Effector CD4-positive, alpha-beta T cell (primary cell): ENCODE measurements around the gene GAK.
"Not testable (repeated sequence)": the region's sequence is repeated elsewhere in the genome, so short reads cannot be mapped to it uniquely, and the experiment has no call there.

Experiments
- DNase-seq: peaks from one replicate; pipeline ENCODE4 v3.0.0-alpha.2; 2020

Gene GAK

DNA sequence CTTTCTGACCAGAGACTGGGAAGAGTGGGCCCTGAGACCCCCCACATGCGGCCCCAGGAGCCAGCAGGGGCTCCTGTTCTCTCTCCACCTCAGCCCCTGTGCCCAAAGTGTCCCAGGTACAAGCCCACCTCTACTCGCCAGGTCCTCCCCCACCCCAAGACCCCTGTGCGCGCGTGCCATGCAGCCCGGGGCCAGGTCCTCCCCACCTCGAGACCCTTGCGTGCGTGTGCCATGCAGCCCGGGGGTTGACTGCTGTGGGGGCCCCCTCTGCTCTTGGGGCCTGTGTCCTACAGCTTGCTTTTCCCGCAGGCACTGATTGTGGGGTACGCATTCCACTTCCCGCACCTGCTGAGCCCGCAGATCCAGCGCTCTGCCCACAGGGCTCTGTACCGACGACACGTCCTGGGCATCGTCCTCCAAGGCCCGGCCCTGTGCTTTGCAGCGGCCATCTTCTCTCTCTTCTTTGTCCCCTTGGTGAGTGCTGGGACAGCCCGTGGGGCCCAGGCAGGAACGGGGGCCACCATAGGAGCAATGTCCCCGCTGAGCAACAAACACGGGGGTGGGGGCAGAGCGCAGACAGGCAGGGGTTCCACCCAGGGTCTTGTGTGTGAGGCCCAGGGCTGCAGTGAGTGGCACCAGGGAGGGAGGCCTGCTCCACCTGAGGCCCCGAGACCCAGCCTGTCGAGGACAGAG, 20.9 kb upstream of the GAK start:
- DNase-seq: no peak

DNA sequence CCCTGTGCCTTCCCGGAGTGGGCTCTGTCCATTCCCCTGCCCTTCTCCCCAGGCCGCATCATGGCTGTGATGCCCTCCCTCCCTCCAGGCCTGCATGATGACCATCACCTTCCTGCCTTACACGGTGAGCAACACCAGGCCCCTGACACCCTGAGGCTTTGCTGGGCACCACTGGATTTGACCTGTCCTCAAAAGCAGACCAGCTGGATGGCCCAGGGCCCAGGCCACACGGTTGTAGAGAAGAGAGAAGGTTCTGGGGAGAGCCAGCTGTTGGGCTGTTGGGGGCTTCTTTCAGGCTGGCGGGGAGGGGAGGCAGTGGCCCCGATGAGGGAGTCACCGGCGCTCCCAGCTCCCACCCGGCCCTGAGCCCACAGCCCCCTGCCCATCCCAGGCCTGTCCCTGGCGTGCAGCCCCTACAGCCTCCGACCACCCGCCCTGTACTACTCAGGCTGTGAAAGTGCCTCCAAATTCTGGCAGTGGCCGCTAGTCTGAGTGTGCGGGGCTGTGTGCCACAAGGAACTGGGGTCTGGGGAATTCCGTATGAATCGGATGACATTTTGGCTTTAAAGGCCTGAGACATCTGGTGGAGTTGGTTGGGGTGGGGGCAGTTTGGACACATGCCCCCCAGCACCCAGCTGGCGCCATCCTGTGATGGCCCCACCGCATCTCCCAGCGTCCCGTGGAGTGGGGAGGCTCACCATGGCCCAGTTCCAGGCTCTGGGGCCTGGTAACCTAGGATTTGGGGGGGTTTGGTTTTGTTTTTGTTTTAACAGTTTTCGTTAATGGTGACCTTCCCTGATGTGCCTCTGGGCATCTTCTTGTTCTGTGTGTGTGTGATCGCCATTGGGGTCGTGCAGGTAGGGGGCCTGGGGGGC, 19.7 kb upstream of the GAK start:
- no peak for DNase-seq

DNA sequence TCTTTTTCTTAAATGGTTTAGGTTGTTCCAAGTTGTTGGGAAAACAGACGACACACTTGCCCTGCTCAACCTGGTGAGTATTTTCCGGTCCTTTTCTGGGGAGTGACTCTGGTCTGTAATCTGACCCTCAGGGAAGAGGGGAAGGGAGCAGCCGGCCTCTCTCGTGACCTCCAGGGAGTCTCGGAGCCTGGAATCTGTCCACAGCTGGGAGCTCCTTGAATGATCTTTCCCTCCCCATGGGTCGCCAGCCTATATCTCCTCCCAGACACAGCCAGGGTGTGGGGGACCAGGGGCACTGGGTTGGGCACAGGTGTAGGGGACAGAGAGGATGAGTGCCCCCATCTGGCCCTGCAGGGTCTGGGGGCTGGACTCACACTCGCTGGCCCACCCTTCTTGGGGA, 19.1 kb upstream of the GAK start:
- no peak for DNase-seq

DNA sequence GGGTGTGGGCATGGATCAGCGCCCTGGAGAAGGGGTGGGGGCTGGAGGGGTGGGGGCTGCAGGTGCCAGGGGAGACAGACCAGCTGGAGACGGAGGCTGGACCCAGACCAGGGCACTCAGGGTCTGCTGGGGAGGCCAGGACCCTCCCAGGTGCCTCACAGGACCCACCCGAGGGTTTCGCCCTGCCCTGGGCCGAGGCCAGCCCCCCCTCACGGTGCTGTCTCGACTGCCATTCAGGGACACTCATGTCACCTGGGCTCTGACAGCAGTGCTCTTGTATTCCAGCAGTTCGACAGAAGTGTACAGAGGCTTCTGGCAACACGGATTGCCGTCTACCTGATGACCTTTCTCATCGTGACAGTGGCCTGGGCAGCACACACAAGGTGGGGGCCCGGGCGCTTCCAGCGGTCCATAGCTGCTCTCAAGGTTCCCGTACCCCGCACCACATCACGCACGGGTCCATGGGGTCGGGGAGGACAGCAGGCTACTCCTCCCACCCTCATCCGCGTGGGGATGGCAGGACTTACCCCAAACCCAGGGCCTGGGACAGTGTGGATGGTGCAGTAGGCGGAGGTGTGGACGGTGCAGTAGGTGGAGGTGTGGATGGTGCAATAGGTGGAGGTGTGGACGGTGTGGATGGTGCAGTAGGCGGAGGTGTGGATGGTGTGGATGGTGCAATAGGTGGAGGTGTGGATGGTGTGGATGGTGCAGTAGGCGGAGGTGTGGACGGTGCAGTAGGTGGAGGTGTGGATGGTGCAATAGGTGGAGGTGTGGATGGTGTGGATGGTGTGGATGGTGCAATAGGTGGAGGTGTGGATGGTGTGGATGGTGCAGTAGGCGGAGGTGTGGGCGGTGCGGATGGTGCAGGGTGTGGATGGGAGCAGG, 18.3 kb upstream of the GAK start:
- DNase-seq: no peak

DNA sequence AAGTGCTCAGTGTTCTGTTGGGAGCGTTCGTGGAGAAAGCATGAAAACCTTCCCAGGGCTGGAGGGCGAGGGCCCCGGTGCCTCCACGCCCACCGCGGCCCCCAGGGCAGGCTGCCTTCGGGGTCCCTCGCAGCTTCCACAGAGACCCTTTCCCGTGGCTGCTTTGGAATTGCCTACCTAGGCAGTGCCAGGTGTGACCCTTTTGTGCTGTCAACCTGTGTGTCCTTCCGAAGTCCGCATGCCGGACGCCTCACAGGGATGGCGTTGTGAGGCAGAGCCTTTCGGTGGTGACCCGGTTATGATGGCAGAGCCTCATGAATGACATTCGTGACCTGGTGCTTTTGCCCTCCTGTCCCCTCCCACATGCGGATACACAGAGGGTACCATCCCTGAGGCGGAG, 17.5 kb upstream of the GAK start:
- no peak for DNase-seq

DNA sequence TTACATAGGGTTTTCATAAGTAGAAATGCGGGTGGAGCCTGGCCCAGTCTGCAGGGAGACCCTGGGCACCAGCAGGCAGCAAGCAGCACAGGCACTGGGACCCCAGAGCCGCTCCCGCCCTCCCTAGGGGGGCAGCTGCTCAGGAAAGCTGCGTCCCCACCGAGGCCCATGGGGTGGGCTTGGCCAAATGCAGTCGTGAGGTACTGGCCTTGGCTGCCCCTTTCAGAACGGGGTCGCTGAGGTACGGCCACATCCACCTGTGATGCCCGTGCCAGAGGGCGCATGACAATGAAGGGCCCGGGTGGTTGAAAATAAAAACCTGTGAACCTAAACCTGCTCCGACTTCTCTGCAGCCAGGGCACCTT, 16.8 kb upstream of the GAK start:
- DNase-seq: no peak

DNA sequence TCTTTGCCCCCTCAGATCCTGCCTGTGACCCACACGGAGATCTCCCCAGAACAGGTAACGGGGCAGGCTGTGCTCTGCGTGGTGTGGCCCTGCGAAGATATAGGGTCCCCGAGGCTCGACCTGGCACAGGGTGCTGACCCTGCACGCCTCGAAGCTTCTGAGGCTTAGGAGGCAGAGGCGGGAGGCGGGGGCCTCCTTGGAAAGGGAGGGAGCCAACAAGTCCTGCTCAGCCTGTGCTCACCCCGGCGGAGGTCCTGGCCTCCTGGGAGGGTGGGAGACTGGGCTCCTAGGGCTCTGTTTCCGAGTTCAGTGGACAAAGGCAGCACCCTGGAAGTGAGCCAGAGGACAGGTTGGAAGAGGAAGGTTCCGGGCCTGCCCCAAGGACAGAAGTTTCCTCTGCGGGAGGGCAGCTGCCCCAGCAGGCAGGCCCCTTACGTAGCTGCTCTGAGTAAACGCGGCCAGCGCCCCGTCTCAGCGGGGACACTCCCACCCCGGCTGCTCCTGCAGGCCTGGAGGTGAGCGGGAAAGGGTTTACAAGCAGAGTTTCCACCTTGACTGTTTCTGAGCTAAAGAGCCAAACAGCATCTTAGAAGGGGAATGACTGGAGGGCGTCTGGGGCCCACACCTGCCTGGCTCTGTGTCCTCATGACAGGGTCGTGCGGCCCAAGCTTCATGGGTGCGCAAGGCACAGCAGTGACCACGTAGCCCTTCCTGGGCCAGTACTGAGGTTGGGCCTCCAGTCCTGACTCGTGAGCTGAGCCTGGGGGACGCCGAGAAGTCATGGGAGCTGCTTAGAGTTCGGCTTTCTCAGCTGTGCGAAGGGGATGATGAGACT, 16.2 kb upstream of the GAK start:
- no peak for DNase-seq

DNA sequence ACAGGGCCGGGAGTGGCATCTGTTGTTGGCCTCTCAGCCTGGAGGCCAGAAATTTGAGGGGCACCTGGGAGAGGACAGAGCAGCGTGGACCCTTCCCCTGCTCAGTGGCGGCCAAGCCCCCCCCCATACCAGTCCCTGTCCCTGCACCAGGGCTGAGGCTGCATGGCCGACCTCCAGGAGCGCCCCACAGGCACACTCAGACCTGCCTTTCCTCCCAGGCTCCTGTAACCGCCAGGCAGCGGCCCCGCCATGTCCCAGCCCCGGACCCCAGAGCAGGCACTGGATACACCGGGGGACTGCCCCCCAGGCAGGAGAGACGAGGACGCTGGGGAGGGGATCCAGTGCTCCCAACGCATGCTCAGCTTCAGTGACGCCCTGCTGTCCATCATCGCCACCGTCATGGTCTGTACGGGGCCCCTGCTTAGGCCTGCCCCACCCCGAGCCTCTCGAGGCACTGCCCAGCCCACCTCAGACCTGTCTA, 15.4 kb upstream of the GAK start:
- no peak for DNase-seq

DNA sequence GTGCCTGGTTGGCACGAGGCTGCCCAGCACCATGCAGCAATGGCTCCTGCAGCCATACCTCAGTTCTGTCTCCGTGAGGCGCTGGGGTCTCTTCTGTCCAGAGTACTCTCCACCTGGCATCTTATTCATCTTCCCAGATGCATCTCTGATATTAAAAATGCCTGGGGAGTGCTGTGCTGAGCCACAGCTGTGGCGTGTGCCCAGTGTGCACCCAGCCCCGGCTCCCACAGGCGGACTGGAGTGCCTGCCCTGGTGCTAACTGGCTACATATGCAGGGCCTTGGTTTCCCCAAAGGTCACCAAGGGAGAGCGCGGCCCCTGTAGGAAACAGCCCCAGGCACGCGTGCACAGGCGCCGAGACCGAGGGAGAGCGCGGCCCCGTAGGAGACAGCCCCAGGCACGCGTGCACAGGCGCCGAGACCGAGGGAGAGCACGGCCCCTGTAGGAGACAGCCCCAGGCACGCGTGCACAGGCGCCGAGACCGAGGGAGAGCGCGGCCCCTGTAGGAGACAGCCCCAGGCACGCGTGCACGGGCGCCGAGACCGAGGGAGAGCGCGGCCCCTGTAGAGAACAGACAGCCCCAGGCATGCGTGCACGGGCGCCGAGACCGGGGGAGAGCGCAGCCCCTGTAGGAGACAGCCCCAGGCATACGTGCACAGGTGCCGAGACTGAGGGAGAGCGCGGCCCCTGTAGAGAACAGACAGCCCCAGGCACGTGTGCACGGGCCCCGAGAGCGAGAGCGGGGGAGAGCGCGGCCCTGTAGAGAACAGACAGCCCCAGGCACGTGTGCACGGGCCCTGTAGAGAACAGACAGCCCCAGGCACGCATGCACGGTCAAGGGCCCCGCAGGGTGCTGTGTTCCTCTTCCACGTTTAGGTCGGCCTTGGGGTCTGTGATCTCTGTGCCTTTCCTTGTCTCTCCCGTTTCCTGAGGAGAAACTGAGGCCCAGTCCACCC, 14.7 kb upstream of the GAK start:
- DNase-seq: no peak

DNA sequence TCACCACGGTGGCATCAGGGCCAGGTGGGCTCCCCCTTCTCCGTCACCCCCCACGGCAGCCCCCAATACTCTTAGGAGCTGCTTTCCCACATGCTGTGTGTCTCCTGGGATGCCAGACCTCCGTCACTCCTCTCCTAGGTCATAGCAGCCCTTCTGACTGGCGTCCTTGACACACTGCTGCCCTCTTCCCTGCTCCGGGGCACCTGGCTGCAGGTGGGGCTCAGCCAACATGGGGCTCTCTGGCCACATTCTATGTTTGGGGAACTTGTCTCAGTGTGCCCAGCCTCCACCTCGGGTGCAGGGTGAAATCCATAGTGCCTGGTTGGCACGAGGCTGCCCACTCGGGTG, 14.0 kb upstream of the GAK start:
- no peak for DNase-seq

DNA sequence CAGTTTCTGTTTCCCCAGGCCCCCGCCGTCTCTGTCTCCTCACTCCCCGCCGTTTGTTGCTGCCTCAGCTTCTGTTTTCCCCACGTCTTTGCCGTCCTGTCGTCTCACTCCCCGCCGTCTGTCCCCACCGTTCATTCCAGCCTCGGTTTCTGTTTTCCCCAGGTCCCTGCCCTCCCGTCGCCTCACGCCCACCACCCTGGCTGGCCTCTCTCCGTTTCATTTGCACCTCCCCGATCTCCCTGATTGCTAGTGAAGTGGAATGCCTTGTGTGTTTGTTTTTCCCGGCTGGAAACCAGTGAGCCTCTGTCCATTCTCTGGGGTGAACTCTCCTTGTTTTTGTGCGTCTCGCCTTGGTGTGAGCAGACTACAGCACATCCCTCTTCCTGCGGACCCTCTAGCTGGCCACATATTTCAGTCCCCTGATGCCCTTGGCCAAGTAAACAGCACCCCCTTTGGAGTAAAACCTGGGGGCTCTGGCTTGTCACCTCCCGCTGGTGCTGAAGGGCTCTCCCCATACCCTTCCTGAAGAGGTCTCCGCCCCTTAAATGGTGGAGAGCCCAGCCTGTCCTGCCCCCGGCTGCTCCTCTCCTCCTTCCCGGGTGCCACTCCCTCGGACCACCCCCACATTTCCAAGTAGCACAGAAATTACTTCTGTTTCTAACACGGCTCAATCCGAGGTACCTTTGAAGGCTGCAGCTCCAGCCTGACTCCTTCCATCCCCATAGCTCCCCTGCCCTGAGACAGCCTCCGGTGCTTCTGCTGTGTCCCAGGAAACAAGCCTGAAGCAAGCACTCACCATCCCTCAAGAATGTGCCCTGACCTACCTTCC, 13.4 kb upstream of the GAK start:
- DNase-seq: no peak

DNA sequence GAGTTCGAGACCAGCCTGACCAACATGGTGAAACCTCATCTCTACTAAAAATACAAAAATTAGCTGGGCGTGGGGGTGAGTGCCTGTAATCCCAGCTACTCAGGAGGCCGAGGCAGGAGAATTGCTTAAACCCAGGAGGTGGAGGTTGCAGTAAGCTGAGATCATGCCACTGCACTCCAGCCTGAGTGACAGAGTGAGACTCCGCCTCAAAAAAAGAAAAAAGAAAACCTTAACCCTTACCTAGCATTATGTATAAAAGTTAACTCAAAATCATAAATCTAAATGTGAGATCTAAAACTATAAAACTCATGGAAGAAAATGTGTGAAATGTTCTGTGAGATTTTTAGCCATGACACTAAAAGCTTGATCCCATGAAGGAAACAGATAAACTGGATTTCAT, 7.4 kb upstream of the GAK start:
- DNase-seq: not testable (repeated sequence)

DNA sequence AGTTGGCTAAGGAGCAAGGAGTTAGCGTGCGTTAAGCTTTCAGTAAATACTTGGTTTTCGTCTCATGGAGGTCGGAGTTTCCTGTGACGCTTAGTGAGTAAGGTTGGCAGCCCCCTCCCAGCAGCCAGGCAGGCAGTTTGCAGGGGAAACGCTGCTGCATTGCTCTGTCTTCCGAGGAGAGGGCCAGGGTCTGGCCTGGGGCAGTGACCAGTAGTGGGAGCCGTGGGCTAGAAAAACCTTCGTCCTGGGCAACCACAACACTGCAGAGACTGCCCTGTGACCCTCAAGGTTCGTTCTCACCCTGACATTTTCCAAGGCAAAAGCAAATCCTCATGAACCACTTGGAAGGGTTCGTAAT, 576 bp upstream of the GAK start:
- no peak for DNase-seq

DNA sequence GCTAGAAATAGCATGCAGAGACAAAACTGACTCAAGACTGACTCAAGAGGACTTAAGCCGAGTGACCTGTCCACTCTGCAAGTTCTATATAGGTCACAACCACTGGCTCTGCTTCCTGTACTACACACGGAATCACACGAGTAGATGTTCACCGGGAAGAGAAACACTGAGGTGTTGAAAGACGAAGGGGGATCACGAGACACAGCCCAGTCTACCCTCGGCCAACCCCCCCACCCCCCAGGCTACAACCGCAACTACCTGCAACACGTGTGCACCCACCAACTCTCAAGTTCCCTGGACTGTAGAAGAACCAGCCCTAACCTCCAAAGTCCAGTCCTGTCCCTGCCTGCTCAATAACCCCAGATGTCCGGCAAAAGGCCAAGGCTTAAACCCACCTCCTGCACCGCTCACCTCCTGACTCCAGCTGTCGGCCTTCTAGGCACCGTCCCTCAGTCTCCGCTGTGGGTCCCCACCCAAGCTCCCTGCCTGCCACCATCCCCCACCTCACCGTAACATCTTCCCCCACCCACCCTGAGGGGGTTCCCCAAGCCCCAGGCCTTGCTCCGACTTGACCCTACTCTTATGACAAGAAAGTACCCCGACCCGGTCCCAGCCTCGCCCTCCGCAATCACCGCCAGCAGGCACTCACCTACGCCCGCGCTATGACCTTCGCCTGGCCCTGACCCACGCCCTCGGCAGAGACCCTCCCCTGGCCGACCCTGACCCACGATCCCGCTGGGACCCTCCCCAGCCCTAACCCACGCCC, 739 bp downstream of the GAK start:
- DNase-seq: no peak

DNA sequence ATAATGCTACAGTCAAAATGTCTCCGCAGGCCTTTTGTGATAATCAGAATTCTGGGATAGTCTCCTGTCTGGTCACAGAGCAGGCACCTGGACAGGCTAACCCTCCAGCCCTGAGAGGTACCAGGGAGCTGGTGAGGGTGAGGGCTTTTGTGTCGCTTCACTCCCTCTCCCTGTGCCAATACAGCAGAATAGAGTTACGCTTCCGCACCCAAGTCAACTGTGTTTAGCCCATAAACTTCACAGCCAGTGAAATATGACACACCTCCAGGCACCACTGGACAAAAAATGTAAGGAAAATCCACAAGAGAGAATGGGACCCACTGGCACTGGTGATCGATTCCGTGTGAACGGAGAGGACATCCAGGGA, 1.3 kb downstream of the GAK start:
- DNase-seq: no peak

DNA sequence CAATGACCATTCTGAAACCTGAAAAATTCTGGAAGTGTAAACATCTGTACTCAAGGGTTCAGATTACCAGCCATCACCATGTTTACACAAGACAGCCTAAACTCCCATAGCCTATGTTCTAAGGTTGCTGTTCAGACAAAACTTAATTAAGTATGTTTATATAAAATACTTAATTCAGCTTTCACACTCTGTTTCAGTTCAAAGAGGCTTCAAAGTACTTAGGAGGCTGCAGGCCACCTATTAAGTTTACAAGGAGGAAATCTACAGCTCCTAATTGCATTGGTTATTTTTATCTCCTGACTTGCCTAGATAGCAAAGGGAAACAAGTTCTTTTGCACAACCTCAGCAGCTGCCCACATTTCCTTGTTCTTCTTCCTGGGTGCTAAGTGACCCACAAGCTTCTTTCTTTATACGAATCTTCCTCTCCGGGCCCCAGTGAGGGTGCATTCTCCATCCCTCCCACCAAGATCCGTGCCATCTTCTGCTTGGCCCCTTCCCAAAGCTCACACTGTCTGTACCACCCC, 2.0 kb downstream of the GAK start:
- no peak for DNase-seq

DNA sequence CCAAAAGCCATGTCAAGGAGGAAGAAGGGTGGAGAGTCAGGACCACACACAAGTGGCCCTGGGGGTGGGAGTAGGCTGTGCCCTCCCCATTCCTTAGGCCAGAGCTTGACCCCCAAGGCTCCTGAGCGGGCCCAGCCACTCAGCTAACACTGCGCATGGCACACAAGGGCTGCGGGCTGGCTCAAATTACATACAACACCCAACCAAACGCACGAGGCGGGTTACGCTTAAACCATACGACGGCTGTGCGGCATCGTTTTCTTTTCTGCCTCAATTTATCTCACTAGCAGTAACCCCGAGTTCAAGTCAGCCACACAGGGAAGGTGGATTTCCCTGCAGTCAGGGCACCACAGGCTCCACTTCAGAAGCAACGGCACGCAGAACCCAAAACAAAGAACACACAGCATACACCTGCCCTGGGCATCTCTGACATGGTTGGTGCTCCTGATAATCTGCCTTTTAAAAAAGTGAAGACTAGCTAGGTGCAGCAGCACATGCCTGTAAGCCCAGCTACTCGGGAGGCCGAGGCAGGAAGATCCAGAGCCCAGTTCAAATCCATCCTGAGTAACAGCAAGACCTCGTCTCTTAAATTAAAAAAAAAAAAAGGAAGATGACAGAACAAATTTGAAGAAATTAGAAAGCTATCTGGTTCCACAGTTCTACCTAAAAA, 2.9 kb downstream of the GAK start:
- DNase-seq: no peak

DNA sequence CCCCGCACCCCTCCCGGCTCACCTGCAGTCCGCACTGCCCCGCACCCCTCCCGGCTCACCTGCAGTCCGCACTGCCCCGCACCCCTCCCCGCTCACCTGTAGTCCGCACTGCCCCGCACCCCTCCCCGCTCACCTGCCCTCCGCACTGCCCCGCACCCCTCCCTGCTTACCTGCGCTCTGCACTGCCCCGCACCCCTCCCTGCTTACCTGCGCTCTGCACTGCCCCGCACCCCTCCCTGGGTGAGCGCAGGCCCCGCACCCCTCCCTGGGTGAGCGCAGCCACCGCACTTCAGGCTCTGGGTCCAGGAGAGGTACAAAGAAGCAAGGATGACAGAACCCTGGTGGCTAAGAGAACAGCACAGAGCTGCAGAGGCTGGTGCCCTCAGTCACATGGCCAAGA, 4.5 kb downstream of the GAK start:
- DNase-seq: not testable (repeated sequence)

DNA sequence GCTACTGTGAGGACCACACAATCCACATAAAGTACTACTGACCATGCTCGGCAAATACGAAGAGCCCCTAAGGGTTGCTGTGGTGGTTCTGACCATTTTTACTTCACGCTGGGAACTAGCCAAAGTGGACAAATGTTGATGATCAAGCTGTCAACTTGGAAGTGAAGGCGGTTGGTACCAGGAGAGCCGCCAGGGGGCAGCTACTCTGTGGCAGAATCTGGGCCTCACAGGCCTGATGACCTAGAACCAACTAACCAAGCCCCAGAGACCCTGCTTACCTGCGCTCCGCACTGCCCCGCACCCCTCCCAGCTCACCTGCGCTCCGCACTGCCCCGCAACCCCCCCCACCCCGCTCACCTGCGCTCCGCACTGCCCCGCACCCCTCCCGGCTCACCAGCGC, 5.6 kb downstream of the GAK start:
- DNase-seq: no peak
